ENCODE results near the gene MRPL43. TPM values are rescaled to one million over a fixed set of nuclear protein-coding genes. Genes with fewer than 3 reads are reported as not detected.

MRPL43 gene
- total and polyA plus RNA-seq, 10 of the 15 experiments (the other 5 are each of a cell fraction or from before 2014, with no cell fraction given), result 16.6 to 108 (median 65.1) TPM

- intact Hi-C loops (cut with micrococcal nuclease; ENCODE audit: unreplicated experiment), result no loop called here
- Histone ChIP-seq H3K9me3 (replicated peaks; ENCODE audit: control insufficient read depth, insufficient read depth, low read length) (no peaks in the 10 kb centered on the region), H3K4me2 (ENCODE audit: control insufficient read depth, insufficient read depth) (no peak overlapping the region), H3K27me3 (replicated peaks in 1 of 2; ENCODE audit: control insufficient read depth in 2 of 2, insufficient read depth in 2 of 2, low read length in 1 of 2) (no peaks in the 10 kb centered on the region), H3K4me3 (no peak overlapping the region), H3K36me3 (ENCODE audit: control insufficient read depth in 2 of 2, insufficient read depth in 2 of 2, low read length in 1 of 2) (peaks cover 2 to 11% of the 10 kb centered on the region in 2 experiments; a peak in 3 of 4 replicates), H2AFZ (ENCODE audit: control insufficient read depth, low read depth, low read length) (no peak overlapping the region), H4K20me1 (ENCODE audit: control insufficient read depth, insufficient read depth) (no peaks in the 10 kb centered on the region), H3K79me2 (ENCODE audit: control insufficient read depth, insufficient read depth, low read length) (no peaks in the 10 kb centered on the region), H3K27ac (ENCODE audit: control insufficient read depth, insufficient read depth) (no peak overlapping the region), H3K4me1 (ENCODE audit: control insufficient read depth, insufficient read depth, low read length) (no peaks in the 10 kb centered on the region), H3K9ac (ENCODE audit: control insufficient read depth, insufficient read depth, low read length) (no peak overlapping the region)
- ATAC-seq, result no peak
- no peak for DNase-seq (ENCODE audit: low read depth, low spot score)
- ChIA-PET SMC1A (ENCODE audit: uncharacterized antibody, unreplicated experiment) (interaction anchor here (1.5 kb wide), 1 partner anchor 34 kb away, joined by 3 read pairs; no protein-coding TSS in a partner anchor), CTCF (no interaction called here), RAD21 (ENCODE audit: unreplicated experiment) (no interaction called here), POLR2A (no interaction called here)
- 99% methylated on average over 4 of the region's 4 CpGs for WGBS (ENCODE audit: insufficient coverage, insufficient replicate concordance, low lambda C conversion rate, missing lambda C conversion rate)
- no peak for FAIRE-seq
- in situ Hi-C loops (cut with MboI), result no loop called here
- no TSS peak for BruUV-seq (replicated peaks)
- no peak for TF ChIP-seq SUZ12 (IDR thresholded peaks at IDR 0.05; ENCODE audit: unreplicated experiment)
- TF ChIP-seq SREBF2 (IDR thresholded peaks at IDR 0.05; ENCODE audit: low read length), result no peak
- TF ChIP-seq HDAC6 (IDR thresholded peaks at IDR 0.05; ENCODE audit: unreplicated experiment), result no peak
- TF ChIP-seq MAX (IDR thresholded peaks at IDR 0.05; ENCODE audit: low read depth, low read length), result no peak
- TF ChIP-seq TCF12 (IDR thresholded peaks at IDR 0.05; ENCODE audit: low read depth, low read length), result no peak
- no peak for TF ChIP-seq ZNF217 (IDR thresholded peaks at IDR 0.05)
- no peak for TF ChIP-seq CHD1 (IDR thresholded peaks at IDR 0.05; ENCODE audit: low read depth, low read length)
- no peak for TF ChIP-seq TARDBP (IDR thresholded peaks at IDR 0.05; ENCODE audit: borderline replicate concordance)
- TF ChIP-seq RCOR1 (conservative IDR thresholded peaks at IDR 0.05; ENCODE audit: low read depth, low read length), result no peak
- no peak for TF ChIP-seq E4F1 (IDR thresholded peaks at IDR 0.05; ENCODE audit: borderline replicate concordance, partially characterized antibody)
Observed at GRCh38 chr10:100962351-100963080, 24.8 kb downstream of the MRPL43 start.

All from GM12878 (cell line).